Suppressor macrophage (primary cell): ENCODE data around the gene RENBP.

Source experiments
- DNase-seq, 4 experiments: peaks; one replicate each; pipeline ENCODE4 v3.0.0-alpha.2; 2020 to 2022

RENBP gene

DNA sequence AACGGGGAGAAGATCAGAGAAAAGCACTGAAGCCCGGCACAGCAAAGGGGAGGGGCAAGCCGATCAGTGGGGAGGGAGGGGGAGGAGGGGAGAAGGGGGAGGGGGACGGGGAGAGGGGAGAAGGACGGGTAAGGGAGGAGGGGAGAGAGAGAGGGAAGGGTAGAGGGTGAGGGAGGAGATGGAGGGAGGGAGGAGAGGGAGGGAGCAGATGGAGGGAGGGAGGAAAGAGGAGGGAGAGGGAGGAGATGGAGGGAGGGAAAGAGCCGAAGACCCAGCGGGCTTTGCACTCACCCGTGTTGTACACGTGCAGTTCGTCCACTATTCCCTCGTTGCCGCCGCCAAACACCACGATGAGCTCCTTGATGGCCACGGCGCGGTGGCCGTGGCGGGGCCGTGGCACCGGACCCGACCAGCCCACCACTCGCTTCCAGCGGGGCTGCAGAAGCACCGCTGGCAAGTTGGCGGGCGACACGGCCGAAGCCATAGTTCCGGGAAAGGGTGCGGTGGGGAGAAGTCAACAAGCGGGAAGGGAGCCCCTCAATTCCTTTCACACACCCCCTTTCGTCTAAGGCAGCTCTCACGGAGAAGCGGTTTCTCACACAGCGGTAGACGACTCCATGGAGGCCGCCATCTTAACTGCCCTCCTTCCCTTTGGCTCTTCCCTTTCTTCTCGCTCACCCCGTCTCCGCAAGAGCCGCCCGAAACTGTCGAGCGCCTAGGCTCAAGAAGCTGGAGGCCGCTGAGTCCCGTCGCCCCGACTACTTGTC, 26.1 kb upstream of the RENBP start:
- peak in 1 of 4 experiments; percentile 24 for DNase-seq

- peak in 1 of 4 experiments; percentile 18 for DNase-seq
Measured at GRCh38 chrX:153969904-153970356, 25.5 kb upstream of the RENBP start.

GRCh38 chrX:153969125-153969903, 24.9 kb upstream of the RENBP start:
- DNase-seq: no peak

GRCh38 chrX:153968754-153969124, 24.3 kb upstream of the RENBP start:
- peak in 1 of 4 experiments; percentile 30 for DNase-seq

DNA sequence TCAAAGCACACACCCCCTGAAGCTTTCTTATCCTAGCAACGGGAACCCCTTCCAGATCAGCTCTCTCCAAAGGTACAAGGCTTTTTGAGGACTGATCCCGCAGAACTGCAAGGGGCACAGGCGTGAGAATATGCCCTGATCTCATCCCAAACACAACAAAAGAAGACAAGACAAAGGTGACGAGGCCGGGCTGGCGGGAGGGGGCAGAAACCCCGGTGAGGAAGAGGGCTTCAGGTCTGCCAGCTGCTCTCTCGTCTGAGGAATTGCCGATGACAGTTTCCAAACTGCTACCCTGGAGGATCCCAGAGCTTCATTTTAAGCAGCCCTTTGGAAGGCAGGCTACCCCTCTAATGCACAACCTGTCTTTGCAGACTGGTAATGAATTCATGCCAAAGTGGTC, 23.8 kb upstream of the RENBP start:
- DNase-seq: no peak

GRCh38 chrX:153967536-153968224, 23.2 kb upstream of the RENBP start:
- DNase-seq: peak in 3 of 4 experiments; percentile 45 to 57 (median 49)

DNA sequence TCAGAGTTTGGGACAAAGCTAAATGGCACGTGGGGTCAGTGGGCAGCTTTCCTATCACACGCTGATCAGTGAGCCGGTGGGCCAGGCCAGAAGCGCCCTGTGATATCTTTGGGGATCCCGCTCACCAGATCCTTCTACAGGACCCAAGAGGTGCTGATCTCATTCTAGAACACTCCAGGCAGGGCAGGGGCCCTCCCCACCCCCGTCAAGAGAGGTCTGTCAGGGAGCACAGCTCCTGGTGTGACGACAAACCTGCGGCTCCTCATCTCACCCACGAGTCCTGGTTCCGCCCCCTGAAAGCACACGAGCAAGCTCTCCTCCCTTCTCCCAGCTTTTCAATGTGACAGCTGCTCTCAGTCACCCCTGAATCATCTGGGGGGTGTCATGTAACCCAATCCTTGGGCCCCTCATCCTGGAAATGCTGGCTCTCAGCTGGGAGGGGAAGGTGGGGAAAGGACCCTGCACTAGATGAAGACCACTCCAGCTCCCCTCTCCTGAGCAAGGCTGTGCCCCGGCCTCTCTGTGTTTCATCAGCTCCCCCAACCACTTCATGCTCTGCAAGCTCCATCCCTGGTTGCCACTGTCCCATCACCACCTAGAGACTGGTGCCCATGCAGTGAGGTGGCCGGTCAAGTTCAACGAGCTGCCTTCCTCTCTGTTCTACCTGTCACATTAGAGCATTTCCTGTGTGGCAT, 22.5 kb upstream of the RENBP start:
- DNase-seq: no peak

DNA sequence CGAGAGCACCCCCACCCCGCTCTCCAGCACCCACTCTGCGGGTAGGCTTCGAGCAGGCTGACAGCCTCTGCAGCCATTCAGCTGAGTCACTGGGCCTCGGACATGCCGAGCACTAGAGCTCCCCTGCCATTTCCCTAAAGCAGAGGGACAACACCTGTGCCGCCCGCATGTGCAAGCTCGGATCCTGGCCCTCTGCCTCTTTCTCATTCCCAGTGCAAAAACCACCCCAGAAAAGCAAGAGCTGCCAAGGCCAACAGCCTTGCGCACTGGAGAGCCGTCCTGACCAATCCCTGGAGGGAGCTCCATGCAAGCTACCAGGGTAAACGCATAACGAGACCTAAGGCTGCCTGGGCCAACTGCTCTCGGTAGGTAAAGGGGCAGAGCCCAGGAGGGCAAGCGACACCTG, 21.8 kb upstream of the RENBP start:
- no peak for DNase-seq

DNA sequence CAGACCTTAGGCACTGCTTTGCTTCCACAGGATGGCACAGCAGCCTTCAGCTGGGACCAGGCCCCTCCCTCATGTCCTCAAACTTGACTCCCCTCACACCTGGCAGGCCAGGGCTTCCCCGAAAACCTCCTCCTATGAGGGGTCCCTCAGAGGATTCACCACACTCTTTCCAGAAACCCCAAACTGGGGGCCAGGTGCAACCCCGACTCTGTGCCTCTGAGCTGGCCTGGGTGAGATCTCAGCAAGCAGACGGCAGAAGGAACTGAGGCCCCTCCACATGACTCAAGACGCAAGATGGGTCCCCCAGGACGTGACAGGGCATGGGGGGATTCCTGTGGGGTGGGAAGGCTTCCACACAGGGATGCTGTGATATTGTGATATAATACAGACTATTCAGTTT, 21.0 kb upstream of the RENBP start:
- DNase-seq: no peak

DNA sequence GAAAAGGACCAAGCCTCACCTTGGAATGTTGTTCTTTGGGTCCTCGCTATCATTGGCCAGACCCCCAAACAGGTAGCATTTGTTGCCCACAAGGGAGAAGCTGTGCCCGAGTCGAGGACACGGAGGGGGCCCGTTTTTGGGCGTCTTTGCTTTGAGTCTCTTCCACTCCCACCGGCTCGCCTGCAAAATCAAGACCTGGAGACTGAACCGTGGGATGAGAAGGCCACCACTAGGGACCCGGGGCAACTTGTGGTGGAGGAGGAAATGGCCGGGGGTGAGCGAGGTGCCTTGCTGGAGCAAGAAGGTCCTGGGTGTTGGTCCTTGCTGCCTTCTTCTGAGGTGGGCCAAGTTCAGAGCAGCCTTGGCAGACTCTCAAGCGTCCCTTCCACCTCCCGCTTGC, 19.7 kb upstream of the RENBP start:
- DNase-seq: no peak

DNA sequence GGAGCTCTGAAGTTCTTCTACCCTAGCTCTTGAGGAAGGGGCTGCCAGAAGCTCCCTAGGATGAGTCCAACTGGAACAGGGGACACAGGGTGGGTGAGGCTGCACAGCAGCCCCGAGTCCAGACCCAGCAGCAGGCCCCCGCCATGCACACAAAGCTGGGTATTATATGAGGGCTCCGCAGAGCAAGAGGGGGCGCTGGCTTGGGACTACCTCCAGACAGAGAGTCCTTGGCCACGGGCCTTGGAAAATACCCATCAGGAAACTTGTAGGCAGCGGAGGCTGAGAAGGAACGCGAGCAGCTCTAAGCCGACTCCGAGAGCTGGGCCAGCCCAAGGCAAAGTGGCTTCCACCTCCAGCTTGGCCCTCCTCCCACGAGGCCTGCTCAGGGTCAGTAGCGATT, 19.1 kb upstream of the RENBP start:
- no peak for DNase-seq

- no peak for DNase-seq
Measured at GRCh38 chrX:153961292-153961691, 16.8 kb upstream of the RENBP start.

DNA sequence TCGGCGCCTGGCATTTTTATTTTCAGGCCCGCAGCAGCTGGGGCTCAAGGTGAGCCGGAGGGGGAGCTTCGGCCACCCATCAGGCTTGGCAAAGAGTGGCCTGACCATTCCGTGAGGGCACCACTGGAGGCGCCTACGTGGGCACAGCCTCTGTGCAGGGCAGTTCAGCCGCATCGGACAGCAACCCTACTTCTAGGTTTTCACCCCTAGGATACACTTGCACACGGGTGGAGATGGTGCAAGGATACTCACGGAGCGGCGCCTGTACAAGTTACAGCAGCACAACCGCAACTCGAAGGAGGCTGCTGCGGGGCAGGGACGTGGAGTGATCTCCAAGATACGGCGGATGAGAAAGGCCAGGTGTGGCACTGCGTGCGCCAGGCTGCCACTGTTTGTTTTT, 16.3 kb upstream of the RENBP start:
- DNase-seq: no peak

GRCh38 chrX:153960077-153960476, 15.6 kb upstream of the RENBP start:
- DNase-seq: no peak

DNA sequence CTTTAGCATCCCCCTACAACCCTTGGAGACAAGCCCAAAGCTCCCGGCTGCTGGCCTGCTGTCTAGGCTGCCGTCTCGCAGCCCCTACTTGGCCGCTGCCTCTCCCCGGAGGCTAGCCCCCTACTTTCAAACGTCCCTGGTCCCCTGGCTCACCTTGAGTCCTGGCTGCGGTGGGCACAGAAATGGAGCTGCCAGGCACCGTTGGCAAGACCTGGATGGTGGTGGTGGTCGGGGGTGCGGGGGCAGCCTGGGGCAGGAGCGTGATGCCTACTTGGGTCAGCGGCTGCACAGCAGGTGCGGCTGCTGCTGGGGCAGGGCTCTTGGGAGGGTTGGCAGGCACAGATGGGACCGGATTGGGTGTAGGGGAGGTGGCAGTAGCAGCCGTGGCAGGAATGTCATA, 15.2 kb upstream of the RENBP start:
- DNase-seq: no peak

GRCh38 chrX:153958605-153959004, 14.2 kb upstream of the RENBP start:
- no peak for DNase-seq

DNA sequence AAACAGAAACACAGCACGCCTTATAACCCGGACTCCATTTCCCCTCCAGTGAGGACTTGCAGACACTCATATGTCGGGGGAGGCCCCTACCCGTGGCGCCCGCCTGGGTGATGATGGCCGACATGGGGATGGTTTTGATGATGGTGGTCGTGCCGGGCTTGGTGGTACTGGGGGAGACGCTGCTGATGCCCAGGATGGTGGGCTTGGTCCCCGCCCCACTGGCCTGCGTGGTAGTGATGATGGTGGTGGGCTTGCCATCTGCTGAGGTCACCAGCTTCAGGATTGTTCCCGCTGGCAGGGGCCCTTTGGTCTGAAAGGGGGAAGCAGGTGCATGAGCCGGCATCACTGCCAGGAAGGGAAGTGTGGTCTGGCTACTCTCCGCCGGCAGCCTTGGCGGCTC, 12.8 kb upstream of the RENBP start:
- no peak for DNase-seq

GRCh38 chrX:153956044-153956907, 11.8 kb upstream of the RENBP start:
- DNase-seq: no peak

DNA sequence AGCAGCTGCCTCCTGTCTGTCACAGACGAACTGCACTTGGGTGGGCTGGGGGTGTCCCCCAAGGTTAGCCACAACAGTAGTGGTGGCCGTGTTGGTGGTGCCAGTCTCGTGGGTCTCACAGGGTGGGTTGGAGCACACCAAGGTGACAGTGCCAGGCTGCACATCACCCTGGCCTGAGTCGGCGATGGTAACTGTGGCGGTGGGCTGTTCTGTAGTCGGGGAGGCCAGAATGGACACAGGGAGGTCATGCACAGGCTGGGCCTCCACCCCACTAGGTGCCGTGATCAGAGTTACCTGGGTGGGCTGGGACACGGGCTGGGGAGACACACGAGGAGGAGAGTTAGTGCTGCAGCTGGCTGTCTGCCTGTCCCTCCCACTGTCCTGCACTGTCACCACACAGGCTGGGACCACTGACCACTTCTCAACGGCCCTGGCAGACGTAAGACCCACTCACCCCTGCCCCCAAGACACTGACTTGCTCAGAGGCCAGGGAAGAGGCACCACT, 10.8 kb upstream of the RENBP start:
- no peak for DNase-seq

- no peak for DNase-seq
Measured at GRCh38 chrX:153954558-153955227, 10.2 kb upstream of the RENBP start.
